Caki2 (cell line): Measurements from ENCODE around the gene ERCC8. TPM values are rescaled to one million over a fixed set of nuclear protein-coding genes. Genes with fewer than 3 reads are reported as not detected.
"Not testable (repeated sequence)": the region's sequence is repeated elsewhere in the genome, so short reads cannot be mapped to it uniquely, and the experiment has no call there.

Experiments
- DNase-seq: peaks from one replicate; pipeline ENCODE4 v3.0.0-alpha.2; 2015; ENCODE audit warnings: low read depth
- in situ Hi-C: cut with HindIII; loops from 2 replicates; pipeline ENCODE4 v1.10.0; 2016; ENCODE audit warnings: low sequenced_read_pairs, low pct_unique_long_range_greater_than_20kb, mixed read lengths
- total RNA-seq: library from RNA; depleted of rRNA; stranded (reverse); fragments of >200 nt; shearing (Covaris generic); gene quantifications from 2 replicates; pipeline ENCODE4 v1.2.3, GENCODE V29; 2014; ENCODE audit warnings: low replicate concordance

The ERCC8 gene
- total RNA-seq, 1 experiment from 2014 or later: 7.1 TPM

- no peak for DNase-seq
- in situ Hi-C loops: no loop called here
Observed at GRCh38 chr5:60943624-60944023, 1.2 kb downstream of the ERCC8 start.

DNA sequence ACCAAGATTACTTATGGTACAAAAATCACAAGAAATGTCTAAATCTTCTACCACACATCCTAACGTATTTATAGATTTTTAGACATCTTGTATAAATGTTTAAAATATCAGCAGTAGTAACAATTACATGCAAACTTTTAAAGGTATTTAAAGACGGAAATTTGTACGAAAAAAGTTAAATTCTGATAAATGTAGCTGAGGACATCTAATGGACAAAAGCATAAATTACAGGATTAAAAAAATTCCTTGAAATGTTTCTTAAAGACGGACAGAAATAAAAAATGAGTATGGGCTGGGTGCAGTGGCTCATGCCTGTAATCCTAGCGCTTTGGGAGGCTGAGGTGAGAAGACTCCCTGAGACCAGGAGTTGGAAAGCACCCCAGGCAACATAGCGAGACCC is 15.8 kb downstream of the ERCC8 start:
- in situ Hi-C loops: no loop called here
- DNase-seq: no peak

DNA sequence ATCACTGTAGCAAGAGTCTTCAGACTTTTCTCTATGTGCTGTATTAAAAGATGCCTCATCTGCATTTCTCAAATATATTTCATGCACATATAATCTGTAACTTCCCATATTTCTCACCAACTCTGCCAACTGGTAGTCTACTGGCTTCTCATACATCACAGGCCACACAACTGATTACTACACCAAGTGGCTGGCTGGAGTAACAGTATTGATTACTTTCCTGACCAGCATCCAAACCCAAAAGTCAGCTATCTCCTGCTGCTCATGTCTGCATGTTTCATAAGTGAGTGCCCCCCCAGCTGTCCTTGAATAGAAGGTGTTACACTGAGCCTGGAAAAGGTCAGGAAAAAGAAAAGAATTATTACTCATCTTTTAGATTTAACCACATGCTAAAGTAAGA is 17.4 kb downstream of the ERCC8 start:
- in situ Hi-C loops: no loop called here
- DNase-seq: no peak

DNA sequence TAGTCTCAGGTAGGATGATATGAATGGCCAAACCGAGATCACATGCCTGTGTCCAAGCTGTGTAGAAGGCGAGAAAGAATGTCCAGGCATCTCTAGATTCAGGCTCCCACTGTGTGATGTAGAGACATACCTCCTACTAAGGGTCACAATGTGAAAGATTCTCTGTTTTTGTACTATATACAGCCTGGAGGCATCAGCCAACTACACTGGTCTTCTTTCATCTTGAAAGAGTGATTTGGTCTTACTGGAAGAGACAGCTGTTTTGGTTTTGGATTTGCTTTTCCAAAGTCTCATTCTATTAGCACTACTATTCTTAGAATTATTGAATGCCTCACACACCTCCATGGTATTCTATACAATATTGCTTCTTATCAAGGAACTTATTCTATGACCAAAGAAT is 26.4 kb downstream of the ERCC8 start:
- no peak for DNase-seq
- in situ Hi-C loops: no loop called here

GRCh38 chr5:60916646-60917045 is 28.2 kb downstream of the ERCC8 start:
- DNase-seq: no peak
- in situ Hi-C loops: no loop called here

DNA sequence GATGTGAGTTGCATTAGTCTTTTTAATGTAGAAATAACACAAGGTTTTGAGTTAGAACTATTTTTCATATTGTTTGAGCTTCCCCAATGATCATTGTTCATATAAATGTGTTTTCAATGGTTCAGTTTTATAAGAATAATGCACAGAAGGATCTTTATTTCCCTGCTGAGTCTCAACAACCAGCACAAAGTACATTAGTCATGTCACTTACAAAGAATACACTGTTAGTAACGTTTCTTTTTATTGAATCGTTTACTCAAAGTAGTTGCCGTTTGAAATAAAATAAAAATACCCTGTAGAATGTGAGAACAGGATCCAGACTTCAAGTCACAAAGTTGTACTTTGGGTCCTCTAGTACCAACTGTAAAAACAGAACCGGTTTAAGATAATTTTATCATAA is 41.5 kb downstream of the ERCC8 start:
- in situ Hi-C loops: no loop called here
- no peak for DNase-seq

DNA sequence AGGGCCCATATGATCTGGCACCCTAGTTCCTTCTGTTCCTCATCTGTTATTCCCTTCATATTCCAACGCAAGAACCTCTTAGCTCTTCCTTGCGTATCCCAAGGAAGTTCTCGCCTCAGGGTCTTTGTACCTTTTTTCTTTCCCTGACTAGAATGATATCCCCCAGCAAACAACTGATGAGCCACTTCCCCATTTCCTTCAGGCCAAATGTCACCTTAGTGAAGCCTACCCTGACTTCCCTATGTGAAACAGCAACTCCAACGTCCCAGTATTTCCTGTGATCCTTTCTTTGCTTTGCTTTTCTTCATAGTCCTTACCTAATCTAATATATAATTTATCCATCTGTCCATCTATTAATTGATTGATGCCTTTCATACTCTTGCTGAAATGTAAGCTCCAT is 47.9 kb downstream of the ERCC8 start:
- in situ Hi-C loops: no loop called here
- no peak for DNase-seq

- in situ Hi-C loops: no loop called here
- DNase-seq: no peak
Observed at GRCh38 chr5:60893521-60893920, 51.3 kb downstream of the ERCC8 start.

GRCh38 chr5:60891667-60892066 is 53.2 kb downstream of the ERCC8 start:
- in situ Hi-C loops: no loop called here

DNA sequence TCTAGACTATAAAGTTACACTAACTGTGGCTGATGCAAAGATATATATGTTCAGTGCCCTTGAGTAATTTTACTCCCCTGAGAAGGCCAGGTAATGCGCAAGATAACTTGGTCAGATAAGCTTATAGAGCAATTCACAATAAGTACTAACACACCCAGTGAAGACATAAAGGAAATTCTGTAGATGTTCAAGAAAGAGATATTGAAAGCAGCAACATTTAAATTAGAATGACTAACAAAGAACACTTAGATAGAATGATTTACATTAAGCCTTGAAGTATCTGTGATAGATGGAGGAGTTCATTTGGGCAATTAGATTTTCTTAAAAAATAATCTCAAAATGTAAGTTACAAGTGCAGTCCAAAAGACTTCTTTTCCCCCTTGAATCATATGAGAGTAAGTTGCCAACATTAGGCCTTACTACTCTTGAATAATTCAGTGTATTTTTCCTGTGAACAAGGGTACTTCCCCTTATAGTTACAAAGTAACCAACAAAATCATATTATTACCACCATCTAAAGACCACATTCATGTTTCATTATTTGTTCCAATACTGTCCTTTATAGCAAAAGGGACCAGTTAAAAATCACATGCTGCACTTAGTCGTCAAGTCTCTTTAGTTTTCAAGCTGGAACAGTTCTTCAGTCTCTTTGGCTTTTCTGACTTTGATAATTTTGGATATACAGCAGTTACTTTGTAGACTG is 56.4 kb downstream of the ERCC8 start:
- in situ Hi-C loops: no loop called here
- no peak for DNase-seq

More at GRCh38 chr5:60891667-60892066, 53.2 kb downstream of the ERCC8 start:
- DNase-seq: no peak

DNA sequence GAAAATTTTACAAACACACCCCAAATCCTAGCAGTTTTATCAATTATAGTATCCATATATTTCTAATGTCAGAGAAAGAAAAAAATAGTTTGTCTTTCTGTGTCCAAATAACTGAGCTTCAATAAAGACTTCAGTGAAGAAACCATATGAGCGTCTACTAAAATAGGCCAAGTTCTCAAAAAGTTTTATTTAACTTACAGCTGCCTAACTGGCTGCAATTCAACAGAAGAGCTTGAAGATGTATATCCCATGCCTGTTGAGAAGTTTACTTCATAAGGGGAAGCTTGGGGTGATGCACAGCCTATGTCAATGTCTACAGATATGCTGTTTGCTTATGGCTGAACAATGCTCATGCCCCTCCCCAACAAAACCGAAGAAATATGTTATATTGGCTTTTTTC is 57.1 kb downstream of the ERCC8 start:
- in situ Hi-C loops: no loop called here

GRCh38 chr5:60887096-60887495 is 57.8 kb downstream of the ERCC8 start:
- DNase-seq: no peak
- in situ Hi-C loops: no loop called here

More for the DNA sequence above, 57.1 kb downstream of the ERCC8 start:
- DNase-seq: no peak

- in situ Hi-C loops: no loop called here
- no peak for DNase-seq
Observed at GRCh38 chr5:60886158-60886557, 58.7 kb downstream of the ERCC8 start.

GRCh38 chr5:60883229-60883628 is 61.6 kb downstream of the ERCC8 start:
- in situ Hi-C loops: no loop called here
- no peak for DNase-seq

DNA sequence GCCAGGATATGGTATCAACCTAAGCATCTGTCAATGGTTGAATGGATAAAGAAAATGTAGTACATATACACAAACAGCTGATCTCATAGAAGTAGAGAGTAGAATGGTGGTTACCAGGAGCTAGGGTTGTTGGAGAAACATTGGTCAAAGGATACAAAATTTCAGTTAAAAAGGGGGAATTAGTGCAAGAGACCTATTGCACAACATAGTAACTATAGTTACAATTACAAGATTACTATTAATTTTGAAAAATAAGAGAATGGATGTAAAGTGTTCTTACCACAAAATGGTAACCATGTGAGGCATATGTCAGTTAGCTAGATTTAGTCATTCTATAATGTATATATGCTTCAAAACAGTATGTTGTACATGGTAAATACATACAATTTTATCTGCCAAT is 72.0 kb downstream of the ERCC8 start:
- in situ Hi-C loops: no loop called here
- DNase-seq: no peak

GRCh38 chr5:60870857-60871256 is 74.0 kb downstream of the ERCC8 start:
- no peak for DNase-seq
- in situ Hi-C loops: no loop called here

GRCh38 chr5:60860572-60860971 is 84.3 kb downstream of the ERCC8 start:
- in situ Hi-C loops, DNase-seq: not testable (repeated sequence)

DNA sequence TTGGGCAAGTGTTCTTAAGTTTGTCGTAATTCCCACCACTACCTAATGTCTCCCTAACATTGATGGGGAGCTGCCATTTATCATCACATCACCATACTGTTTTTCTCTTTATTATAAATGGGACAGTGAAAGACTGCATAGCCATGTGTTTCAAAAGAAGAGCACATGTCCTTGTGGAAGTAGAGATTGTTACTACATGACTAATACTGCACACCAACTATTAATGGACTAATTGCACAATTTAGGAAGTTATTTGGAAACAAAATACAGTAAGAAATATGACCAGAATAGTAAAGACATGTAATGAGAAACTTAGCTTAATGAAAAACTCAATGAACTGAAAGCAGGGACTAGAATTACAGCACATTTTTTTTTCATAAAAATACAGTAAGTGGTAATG is 88.8 kb downstream of the ERCC8 start:
- DNase-seq: no peak

GRCh38 chr5:60852940-60853339 is 91.9 kb downstream of the ERCC8 start:
- DNase-seq: no peak
- in situ Hi-C loops: no loop called here

More for the DNA sequence above, 88.8 kb downstream of the ERCC8 start:
- in situ Hi-C loops: no loop called here

DNA sequence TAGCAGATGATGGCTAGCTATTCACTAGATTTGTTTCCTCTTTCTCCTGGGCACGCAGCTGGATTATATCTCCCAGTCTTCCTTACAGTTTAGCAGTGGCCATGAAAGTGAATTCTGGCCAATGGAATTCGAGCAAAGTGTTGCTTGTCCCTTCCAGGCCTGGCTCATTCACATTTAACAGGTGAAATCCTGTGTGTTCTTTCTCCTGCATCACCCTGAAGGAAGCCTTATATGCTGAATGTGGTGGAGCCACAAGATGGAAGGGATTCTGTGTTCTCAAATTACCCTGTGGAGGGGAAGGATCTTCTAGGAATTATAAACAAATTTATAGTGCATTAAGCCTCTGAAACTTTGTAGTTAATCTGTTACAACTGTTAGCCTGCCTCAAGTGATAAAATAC is 92.6 kb downstream of the ERCC8 start:
- in situ Hi-C loops: no loop called here
- DNase-seq: no peak
